HepG2 (cell line): ENCODE results near the gene SETD1A. TPM values are rescaled to one million over a fixed set of nuclear protein-coding genes. Genes with fewer than 3 reads are reported as not detected.

Experiments used
- BCLAF1 ChIP-seq: fragments of 450-650 bp; IDR thresholded peaks from 2 replicates; pipeline ENCODE4 v1.6.1; 2017; ENCODE audit warnings: mild to moderate bottlenecking
- CENPX ChIP-seq: sonication (generic); formaldehyde crosslinking; IDR thresholded peaks from 2 replicates; pipeline ENCODE4 v1.9.0; 2021; ENCODE audit warnings: mild to moderate bottlenecking, missing genetic modification reagents, moderate library complexity
- FOXP1 ChIP-seq, 2 experiments: fragments of 450-650 bp in 1 of 2; IDR thresholded peaks; 2 replicates each; pipeline ENCODE4 v1.6.1; 2017 to 2018; ENCODE audit warnings: antibody characterized with exemption in 1 of 2
- GATAD1 ChIP-seq: IDR thresholded peaks from 2 replicates; pipeline ENCODE4 v1.6.1; 2016; ENCODE audit warnings: missing genetic modification reagents, missing compliant biosample characterization
- HNRNPH1 ChIP-seq: fragments of 200-400 bp; formaldehyde crosslinking; optimal IDR thresholded peaks from 2 replicates; pipeline ENCODE3; 2017; ENCODE audit warnings: mild to moderate bottlenecking, low read depth, low read length
- JUN ChIP-seq: sonication (generic); formaldehyde crosslinking; IDR thresholded peaks from 2 replicates; pipeline ENCODE4 v1.4.0; 2020; ENCODE audit warnings: mild to moderate bottlenecking, missing genetic modification reagents
- MBD4 ChIP-seq: IDR thresholded peaks from 2 replicates; pipeline ENCODE4 v1.6.1; 2012; ENCODE audit warnings: low read length, inconsistent platforms, borderline replicate concordance
- MED13 ChIP-seq: sonication (generic); formaldehyde crosslinking; IDR thresholded peaks from 2 replicates; pipeline ENCODE4 v1.5.0; 2020; ENCODE audit warnings: missing genetic modification reagents
- NCOA5 ChIP-seq: sonication (generic); formaldehyde crosslinking; IDR thresholded peaks from 2 replicates; pipeline ENCODE4 v1.4.0; 2020; ENCODE audit warnings: missing genetic modification reagents
- NPAS2 ChIP-seq: sonication (generic); formaldehyde crosslinking; IDR thresholded peaks from 2 replicates; pipeline ENCODE4 v1.8.0; 2022; ENCODE audit warnings: mild to moderate bottlenecking, missing genetic modification reagents, borderline replicate concordance
- SRSF4 ChIP-seq: fragments of 200-400 bp; formaldehyde crosslinking; IDR thresholded peaks from one replicate; pipeline ENCODE4 v1.6.1; 2018; ENCODE audit warnings: mild to moderate bottlenecking, low read depth, low read length, moderate library complexity; ENCODE audit not compliant: poor library complexity, severe bottlenecking
- TGIF2 ChIP-seq: IDR thresholded peaks from 2 replicates; pipeline ENCODE4 v1.6.1; 2016; ENCODE audit warnings: control low read depth, missing compliant biosample characterization
- TOE1 ChIP-seq: sonication (generic); formaldehyde crosslinking; IDR thresholded peaks from 2 replicates; pipeline ENCODE4 v1.4.0; 2020; ENCODE audit warnings: mild to moderate bottlenecking, missing genetic modification reagents
- TRAFD1 ChIP-seq: sonication (generic); formaldehyde crosslinking; IDR thresholded peaks from 2 replicates; pipeline ENCODE4 v1.5.1; 2020; ENCODE audit warnings: missing genetic modification reagents, mild to moderate bottlenecking, borderline replicate concordance
- ZBED4 ChIP-seq: sonication (generic); formaldehyde crosslinking; IDR thresholded peaks from 2 replicates; pipeline ENCODE4 v1.4.0; 2020; ENCODE audit warnings: missing genetic modification reagents, borderline replicate concordance
- ZFP82 ChIP-seq: sonication (generic); formaldehyde crosslinking; IDR thresholded peaks from 2 replicates; pipeline ENCODE4 v1.5.1; 2020; ENCODE audit warnings: mild to moderate bottlenecking, missing genetic modification reagents, borderline replicate concordance
- ZNF264 ChIP-seq: sonication (generic); formaldehyde crosslinking; IDR thresholded peaks from 2 replicates; pipeline ENCODE4 v1.4.0; 2020; ENCODE audit warnings: missing genetic modification reagents
- ZNF44 ChIP-seq: sonication (generic); formaldehyde crosslinking; IDR thresholded peaks from 2 replicates; pipeline ENCODE4 v1.5.1; 2020; ENCODE audit warnings: mild to moderate bottlenecking, missing genetic modification reagents
- ZNF468 ChIP-seq: sonication (generic); formaldehyde crosslinking; IDR thresholded peaks from 2 replicates; pipeline ENCODE4 v1.8.0; 2022; ENCODE audit warnings: mild to moderate bottlenecking, moderate library complexity, missing genetic modification reagents
- ZNF549 ChIP-seq: sonication (generic); formaldehyde crosslinking; IDR thresholded peaks from 2 replicates; pipeline ENCODE4 v1.5.0; 2020; ENCODE audit warnings: missing genetic modification reagents
- ZNF569 ChIP-seq: sonication (generic); formaldehyde crosslinking; IDR thresholded peaks from 2 replicates; pipeline ENCODE4 v1.5.0; 2020; ENCODE audit warnings: mild to moderate bottlenecking, missing genetic modification reagents, moderate library complexity, borderline replicate concordance
- ZNF781 ChIP-seq: sonication (generic); formaldehyde crosslinking; IDR thresholded peaks from 2 replicates; pipeline ENCODE4 v1.5.1; 2020; ENCODE audit warnings: borderline replicate concordance, mild to moderate bottlenecking, missing genetic modification reagents; ENCODE audit errors: not compliant biosample characterization
- polyA plus RNA-seq, 8 experiments: library from polyadenylated mRNA; depleted of rRNA in 3 of 8; stranded (reverse) in 7 of 8; unstranded in 1 of 8; fragments of >200 nt; fragmentation: Illumina TruSeq in 4 of 8; extraction: Trizol in 4 of 8; gene quantifications; 2 replicates each; pipeline versions ENCODE4 v1.2.1 to v1.2.3, GENCODE V29; 2011 to 2016; ENCODE audit warnings: low read depth in 4 of 8, missing spikeins in 1 of 8, mixed read lengths in 1 of 8; ENCODE audit not compliant: insufficient read depth in 1 of 8
- total RNA-seq, 5 experiments: library from RNA; depleted of rRNA; stranded (reverse); fragments of >200 nt; fragmentation: Illumina TruSeq; extraction: Trizol; gene quantifications; 2 replicates each; pipeline ENCODE4 v1.2.3, GENCODE V29; 2016; ENCODE audit warnings: low read depth in 1 of 5

The SETD1A gene
- total and polyA plus RNA-seq, 2 of the 13 experiments (the other 11 are each of a cell fraction or from before 2014, with no cell fraction given), result 3.8 to 5.6 TPM

- TF ChIP-seq ZNF468 (CRISPR knock-in tag), result no peak
- peak; percentile 72 for TF ChIP-seq ZNF264
- no peak for TF ChIP-seq ZBED4
- no peak for TF ChIP-seq CENPX (CRISPR knock-in tag)
- no peak for TF ChIP-seq HNRNPH1
- TF ChIP-seq TOE1 (CRISPR knock-in tag), result no peak
- peak; percentile 43; the same call in 1 of the 2 replicates for TF ChIP-seq ZNF44
- TF ChIP-seq FOXP1 (IDR thresholded peaks at IDR 0.05), result no peak
- no peak for TF ChIP-seq FOXP1 (CRISPR knock-in tag; IDR thresholded peaks at IDR 0.05)
- peak; percentile 67; the same call in 1 of the 2 replicates for TF ChIP-seq JUN (CRISPR knock-in tag)
- TF ChIP-seq MED13 (CRISPR knock-in tag), result no peak
- no peak for TF ChIP-seq NCOA5 (CRISPR knock-in tag)
- TF ChIP-seq BCLAF1, result no peak
- TF ChIP-seq ZFP82 (CRISPR knock-in tag), result no peak
- 0 out of 2 replicates have a peak, but pooled peaks have one; percentile 23 for TF ChIP-seq ZNF569 (CRISPR knock-in tag)
- peak; percentile 67; the same call in 1 of the 2 replicates for TF ChIP-seq GATAD1 (CRISPR knock-in tag)
- no peak for TF ChIP-seq MBD4
- TF ChIP-seq TGIF2 (CRISPR knock-in tag), result no peak
- TF ChIP-seq NPAS2, result no peak
- peak; percentile 87; the same call in 1 of the 2 replicates for TF ChIP-seq TRAFD1 (CRISPR knock-in tag)
- TF ChIP-seq ZNF781 (CRISPR knock-in tag), result no peak
- TF ChIP-seq SRSF4, result no peak
- TF ChIP-seq ZNF549 (CRISPR knock-in tag), result no peak
Measured at GRCh38 chr16:30985401-30986128, 28.0 kb downstream of the SETD1A start (continued).
